Keratinocyte (primary cell): Measurements from ENCODE around the gene GPATCH2. TPM values are rescaled to one million over a fixed set of nuclear protein-coding genes. Genes with fewer than 3 reads are reported as not detected.

Source experiments
- DNase-seq: peaks from one replicate; pipeline ENCODE4 v3.0.0-alpha.2; 2011; ENCODE audit warnings: low read depth, missing footprints, low spot score
- FAIRE-seq: peaks from 2 replicates; lab custom pipeline; 2011; peaks lifted over from hg19 to GRCh38; lab: Jason Lieb, UNC
- H2AFZ ChIP-seq: 2 replicates; pipeline ENCODE4 v1.6.0; 2012; ENCODE audit warnings: low read length, control low read depth, inconsistent platforms; ENCODE audit not compliant: control insufficient read depth
- H3K27ac ChIP-seq: 2 replicates; pipeline ENCODE4 v1.5.1; 2011; ENCODE audit warnings: low read length; ENCODE audit not compliant: control insufficient read depth, insufficient read depth
- H3K27me3 ChIP-seq: 3 replicates; pipeline ENCODE4 v1.6.0; 2011; ENCODE audit warnings: low read length; ENCODE audit not compliant: control insufficient read depth, insufficient read depth; ENCODE audit errors: extremely low read depth
- H3K36me3 ChIP-seq, 2 experiments: 2 replicates in 1 of 2; 3 replicates in 1 of 2; pipeline ENCODE4 v1.5.1; 2011; ENCODE audit warnings: low read length in 2 of 2, mild to moderate bottlenecking in 1 of 2; ENCODE audit not compliant: control insufficient read depth in 2 of 2, insufficient read depth in 2 of 2; ENCODE audit errors: extremely low read depth in 1 of 2
- H3K4me1 ChIP-seq: 3 replicates; pipeline ENCODE4 v1.5.1; 2011; ENCODE audit warnings: low read length; ENCODE audit not compliant: control insufficient read depth, insufficient read depth; ENCODE audit errors: extremely low read depth
- H3K4me2 ChIP-seq: 3 replicates; pipeline ENCODE4 v1.6.0; 2011; ENCODE audit warnings: low read depth, low read length; ENCODE audit not compliant: control insufficient read depth, insufficient read depth; ENCODE audit errors: extremely low read depth
- H3K4me3 ChIP-seq, 3 experiments: fragments of 200-600 bp in 1 of 3; sonication (generic) in 1 of 3; 2 replicates in 2 of 3; 3 replicates in 1 of 3; pipeline ENCODE4 v1.5.1; 2011 to 2016; ENCODE audit warnings: low read length in 3 of 3, mild to moderate bottlenecking in 3 of 3, control low read depth in 2 of 3, inconsistent platforms in 1 of 3, low read depth in 1 of 3, mixed read lengths in 1 of 3, mixed run types in 1 of 3, moderate library complexity in 1 of 3; ENCODE audit not compliant: control insufficient read depth in 2 of 3, insufficient read depth in 2 of 3; ENCODE audit errors: extremely low read depth in 1 of 3
- H3K79me2 ChIP-seq: 2 replicates; pipeline ENCODE4 v1.6.0; 2012; ENCODE audit warnings: low read length; ENCODE audit not compliant: control insufficient read depth, insufficient read depth
- H3K9ac ChIP-seq: 3 replicates; pipeline ENCODE4 v1.6.0; 2011; ENCODE audit warnings: low read length; ENCODE audit not compliant: control insufficient read depth, insufficient read depth; ENCODE audit errors: extremely low read depth
- H3K9me1 ChIP-seq: 3 replicates; pipeline ENCODE4 v1.6.0; 2011; ENCODE audit warnings: low read length; ENCODE audit not compliant: control insufficient read depth, insufficient read depth; ENCODE audit errors: extremely low read depth
- H3K9me3 ChIP-seq: 2 replicates; pipeline ENCODE4 v1.5.1; 2012; ENCODE audit warnings: low read depth, low read length; ENCODE audit not compliant: control insufficient read depth
- H4K20me1 ChIP-seq: 3 replicates; pipeline ENCODE4 v1.6.0; 2011; ENCODE audit warnings: low read length; ENCODE audit not compliant: control insufficient read depth, insufficient read depth; ENCODE audit errors: extremely low read depth
- CTCF ChIP-seq, 3 experiments: IDR thresholded peaks in 1 of 3; conservative IDR thresholded peaks in 1 of 3; optimal IDR thresholded peaks in 1 of 3; 2 replicates in 2 of 3; 3 replicates in 1 of 3; pipeline versions ENCODE3 to v1.5.1; 2011; ENCODE audit warnings: low read length in 3 of 3, mild to moderate bottlenecking in 3 of 3, moderate library complexity in 2 of 3, control low read depth in 1 of 3, inconsistent platforms in 1 of 3; ENCODE audit not compliant: insufficient read depth in 2 of 3; ENCODE audit errors: extremely low read depth in 1 of 3
- EZH2 ChIP-seq: IDR thresholded peaks from one replicate; pipeline ENCODE4 v1.6.1; 2012; ENCODE audit warnings: inconsistent platforms, mild to moderate bottlenecking, low read length, moderate library complexity
- dilution Hi-C: fragments of 300-500 bp; cut with MboI; formaldehyde crosslinking; loops from one replicate; pipeline ENCODE4 v1.7.0; 2020; ENCODE audit warnings: low sequenced_read_pairs; ENCODE audit not compliant: extremely low pct_ligation_motif_present
- polyA plus RNA-seq, 5 experiments: library from polyadenylated mRNA; depleted of rRNA in 3 of 5; stranded (reverse) in 3 of 5; stranded (forward) in 1 of 5; unstranded in 1 of 5; fragments of >200 nt; gene quantifications; 1 replicate in 1 of 5; 2 replicates in 3 of 5; 3 replicates in 1 of 5; pipeline versions ENCODE4 v1.2.1 to v1.2.3, GENCODE V29; 2011 to 2012; ENCODE audit warnings: missing spikeins in 2 of 5, low read depth in 1 of 5, low replicate concordance in 1 of 5

GPATCH2 gene
- polyA plus RNA-seq, 1 donor (not counting 4 experiments of a cell fraction or from before 2014, with no cell fraction given) = 15.7 TPM

GRCh38 chr1:217435204-217435603 is 195.7 kb downstream of the GPATCH2 start:
- dilution Hi-C loops = no loop called here
- FAIRE-seq = no peak

GRCh38 chr1:217433664-217434063 is 197.2 kb downstream of the GPATCH2 start:
- no peak overlapping the region for H2AFZ ChIP-seq
- no peak overlapping the region for H3K9ac ChIP-seq
- H3K4me3 ChIP-seq = no peak overlapping the region
- no peaks in the 10 kb centered on the region for H3K9me1 ChIP-seq
- no peak overlapping the region for H3K27ac ChIP-seq
- DNase-seq (no peak), FAIRE-seq (no peak)
- no peaks in the 10 kb centered on the region for H3K79me2 ChIP-seq
- H3K4me1 ChIP-seq = peaks cover 12% of the 10 kb centered on the region
- TF ChIP-seq EZH2 (no peak), CTCF (optimal IDR thresholded peaks at IDR 0.05 in 1 of 3, IDR thresholded peaks at IDR 0.05 in 1 of 3, conservative IDR thresholded peaks at IDR 0.05 in 1 of 3; ENCODE audit: extremely low read depth in 1 of 3, insufficient read depth in 2 of 3, low read length in 3 of 3) (no peak)
- dilution Hi-C loops = no loop called here
- no peaks in the 10 kb centered on the region for H4K20me1 ChIP-seq
- peaks cover 7 to 8% of the 10 kb centered on the region in 2 experiments for H3K36me3 ChIP-seq
- no peak overlapping the region for H3K4me2 ChIP-seq
- H3K9me3 ChIP-seq = no peaks in the 10 kb centered on the region
- H3K27me3 ChIP-seq = no peaks in the 10 kb centered on the region

More at GRCh38 chr1:217435204-217435603, 195.7 kb downstream of the GPATCH2 start:
- no peak for DNase-seq
- peaks cover 12% of the 10 kb centered on the region for H3K4me1 ChIP-seq
- H4K20me1 ChIP-seq = no peaks in the 10 kb centered on the region
- H2AFZ ChIP-seq = no peak overlapping the region
- H3K9ac ChIP-seq = no peak overlapping the region
- no peak overlapping the region for H3K27ac ChIP-seq
- no peak overlapping the region for H3K4me3 ChIP-seq
- H3K9me1 ChIP-seq = no peaks in the 10 kb centered on the region
- TF ChIP-seq EZH2 (no peak), CTCF (optimal IDR thresholded peaks at IDR 0.05 in 1 of 3, IDR thresholded peaks at IDR 0.05 in 1 of 3, conservative IDR thresholded peaks at IDR 0.05 in 1 of 3; ENCODE audit: extremely low read depth in 1 of 3, insufficient read depth in 2 of 3, low read length in 3 of 3) (no peak)
- no peaks in the 10 kb centered on the region for H3K27me3 ChIP-seq
- peaks cover 7 to 8% of the 10 kb centered on the region in 2 experiments for H3K36me3 ChIP-seq
- H3K4me2 ChIP-seq = no peak overlapping the region
- no peaks in the 10 kb centered on the region for H3K9me3 ChIP-seq
- no peaks in the 10 kb centered on the region for H3K79me2 ChIP-seq
